Measurements from ENCODE around the gene MAP1B.

Gene MAP1B

GRCh38 chr5:72125941-72126620 lies 18.8 kb downstream of the MAP1B start:
- H3K36me3 ChIP-seq (ENCODE audit: control insufficient read depth in 2 of 2, insufficient read depth in 2 of 2, low read length in 2 of 2), result no peaks in the 10 kb centered on the region
- H3K4me1 ChIP-seq (ENCODE audit: control insufficient read depth in 2 of 2, insufficient read depth in 2 of 2, low read length in 2 of 2), result no peaks in the 10 kb centered on the region
- H3K9me3 ChIP-seq (ENCODE audit: control insufficient read depth in 2 of 2, low read length in 2 of 2), result no peaks in the 10 kb centered on the region
- H3K9ac ChIP-seq (ENCODE audit: low read depth in 1 of 2, low read length in 2 of 2), result no peak overlapping the region
- H3K27me3 ChIP-seq (ENCODE audit: control insufficient read depth in 2 of 2, insufficient read depth in 2 of 2, low read length in 2 of 2), result peaks cover 2 to 7% of the 10 kb centered on the region in 2 donors
- no peak overlapping the region for H3K4me3 ChIP-seq (ENCODE audit: low read length in 2 of 2)
- H3K27ac ChIP-seq (ENCODE audit: low read depth in 2 of 2, low read length in 2 of 2), result no peak overlapping the region

DNA sequence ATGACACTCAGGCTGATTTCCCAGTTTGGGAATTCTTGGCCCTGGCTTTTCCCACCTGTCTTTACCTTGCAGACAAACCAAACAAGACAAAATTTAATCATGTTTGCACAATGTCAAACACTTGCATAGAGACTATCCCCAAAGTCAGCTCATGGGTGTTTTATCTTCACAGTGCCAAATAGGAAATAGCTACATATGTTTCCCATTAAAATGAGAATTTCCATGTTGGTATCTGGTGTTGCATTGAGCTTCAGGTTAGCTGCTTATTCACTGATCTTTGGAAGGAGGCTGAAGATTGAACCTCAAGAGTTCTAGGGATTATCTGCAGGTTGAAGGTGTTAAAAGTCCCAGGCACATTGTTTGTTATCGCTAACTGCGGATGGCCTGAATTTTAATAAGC lies 19.5 kb downstream of the MAP1B start:
- no peak overlapping the region for H3K9ac ChIP-seq (ENCODE audit: low read depth in 1 of 2, low read length in 2 of 2)
- H3K36me3 ChIP-seq (ENCODE audit: control insufficient read depth in 2 of 2, insufficient read depth in 2 of 2, low read length in 2 of 2), result no peaks in the 10 kb centered on the region
- H3K27me3 ChIP-seq (ENCODE audit: control insufficient read depth in 2 of 2, insufficient read depth in 2 of 2, low read length in 2 of 2), result peaks cover 2 to 7% of the 10 kb centered on the region in 2 donors
- no peaks in the 10 kb centered on the region for H3K9me3 ChIP-seq (ENCODE audit: control insufficient read depth in 2 of 2, low read length in 2 of 2)
- no peaks in the 10 kb centered on the region for H3K4me1 ChIP-seq (ENCODE audit: control insufficient read depth in 2 of 2, insufficient read depth in 2 of 2, low read length in 2 of 2)
- H3K4me3 ChIP-seq (ENCODE audit: low read length in 2 of 2), result no peak overlapping the region
- H3K27ac ChIP-seq (ENCODE audit: low read depth in 2 of 2, low read length in 2 of 2), result no peak overlapping the region

GRCh38 chr5:72129725-72130124 lies 22.4 kb downstream of the MAP1B start:
- Histone ChIP-seq H3K27me3 (ENCODE audit: control insufficient read depth in 2 of 2, insufficient read depth in 2 of 2, low read length in 2 of 2) (peaks cover 3 to 7% of the 10 kb centered on the region in 2 donors), H3K4me1 (ENCODE audit: control insufficient read depth in 2 of 2, insufficient read depth in 2 of 2, low read length in 2 of 2) (no peaks in the 10 kb centered on the region), H3K27ac (ENCODE audit: low read depth in 2 of 2, low read length in 2 of 2) (no peak overlapping the region)

DNA sequence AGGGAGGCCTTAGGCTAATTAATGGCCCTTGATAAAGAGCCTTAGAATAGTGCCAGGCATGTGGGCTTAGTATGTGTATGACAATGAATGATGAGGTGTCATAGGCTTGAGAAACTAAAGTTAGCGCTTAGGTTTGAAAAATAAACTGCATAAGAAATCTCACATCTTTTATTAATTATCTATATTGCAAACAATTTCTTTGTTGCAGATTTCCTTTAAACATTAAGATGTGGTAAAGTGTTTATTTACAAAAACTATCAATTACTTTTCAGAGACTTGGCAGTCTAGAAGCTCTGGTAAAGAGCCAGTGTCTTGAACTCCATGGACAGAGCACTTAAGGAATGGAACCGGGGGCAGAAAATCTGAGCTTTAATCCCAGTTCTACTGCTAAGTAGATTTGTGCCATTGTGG lies 23.1 kb downstream of the MAP1B start:
- Histone ChIP-seq H3K27ac (ENCODE audit: low read depth in 2 of 2, low read length in 2 of 2) (no peak overlapping the region), H3K9me3 (ENCODE audit: control insufficient read depth in 2 of 2, low read length in 2 of 2) (no peaks in the 10 kb centered on the region), H3K36me3 (ENCODE audit: control insufficient read depth in 2 of 2, insufficient read depth in 2 of 2, low read length in 2 of 2) (no peaks in the 10 kb centered on the region), H3K4me3 (ENCODE audit: low read length in 2 of 2) (no peak overlapping the region), H3K4me1 (ENCODE audit: control insufficient read depth in 2 of 2, insufficient read depth in 2 of 2, low read length in 2 of 2) (no peaks in the 10 kb centered on the region), H3K9ac (ENCODE audit: low read depth in 1 of 2, low read length in 2 of 2) (no peak overlapping the region), H3K27me3 (ENCODE audit: control insufficient read depth in 2 of 2, insufficient read depth in 2 of 2, low read length in 2 of 2) (peaks cover 3% of the 10 kb centered on the region in 2 donors)

More at GRCh38 chr5:72129725-72130124, 22.4 kb downstream of the MAP1B start:
- H3K4me3 ChIP-seq (ENCODE audit: low read length in 2 of 2), result no peak overlapping the region
- no peak overlapping the region for H3K9ac ChIP-seq (ENCODE audit: low read depth in 1 of 2, low read length in 2 of 2)
- no peaks in the 10 kb centered on the region for H3K36me3 ChIP-seq (ENCODE audit: control insufficient read depth in 2 of 2, insufficient read depth in 2 of 2, low read length in 2 of 2)
- no peaks in the 10 kb centered on the region for H3K9me3 ChIP-seq (ENCODE audit: control insufficient read depth in 2 of 2, low read length in 2 of 2)

DNA sequence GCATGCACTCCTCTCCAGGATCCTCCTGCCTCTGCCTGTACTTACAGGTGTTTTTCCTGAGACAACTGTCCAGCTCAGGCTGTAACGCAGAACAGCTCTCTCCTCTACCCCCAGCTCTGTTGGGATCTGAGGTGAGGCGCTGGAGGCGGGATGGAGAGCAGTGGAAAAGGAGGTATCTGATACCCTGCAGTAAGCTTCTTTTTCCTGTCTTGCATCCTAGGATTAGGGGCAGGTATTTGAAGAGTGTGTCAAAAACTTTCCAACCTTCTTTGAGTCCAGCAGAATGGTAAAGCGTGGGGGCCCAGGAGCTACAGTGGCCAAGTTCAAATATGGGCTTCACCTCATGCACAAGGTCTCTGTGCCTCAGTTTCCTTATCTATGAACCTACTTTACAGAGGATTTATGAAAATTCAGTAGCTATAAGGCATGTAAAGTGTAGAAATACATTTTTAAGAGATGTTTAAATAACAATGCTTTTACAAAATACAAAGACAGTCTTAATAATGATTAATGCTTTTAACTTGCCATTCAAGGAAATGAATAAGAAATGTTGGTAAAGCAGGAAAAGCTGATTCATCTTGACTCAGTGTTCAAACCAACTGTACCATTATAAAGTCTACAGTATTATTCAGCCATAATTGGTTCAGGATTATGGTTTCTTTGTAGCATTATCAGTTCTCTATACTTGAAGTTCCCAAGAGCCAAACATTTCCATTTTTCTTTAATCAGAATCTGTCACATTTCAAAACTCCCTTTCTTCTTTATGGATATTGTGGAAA lies 26.1 kb downstream of the MAP1B start:
- Histone ChIP-seq H3K4me1 (ENCODE audit: control insufficient read depth in 2 of 2, insufficient read depth in 2 of 2, low read length in 2 of 2) (no peaks in the 10 kb centered on the region), H3K27ac (ENCODE audit: low read depth in 2 of 2, low read length in 2 of 2) (no peak overlapping the region), H3K27me3 (ENCODE audit: control insufficient read depth in 2 of 2, insufficient read depth in 2 of 2, low read length in 2 of 2) (peaks cover 0 to 3% of the 10 kb centered on the region in 2 donors), H3K9ac (ENCODE audit: low read depth in 1 of 2, low read length in 2 of 2) (no peak overlapping the region), H3K9me3 (ENCODE audit: control insufficient read depth in 2 of 2, low read length in 2 of 2) (no peaks in the 10 kb centered on the region), H3K4me3 (ENCODE audit: low read length in 2 of 2) (no peak overlapping the region), H3K36me3 (ENCODE audit: control insufficient read depth in 2 of 2, insufficient read depth in 2 of 2, low read length in 2 of 2) (no peaks in the 10 kb centered on the region)

DNA sequence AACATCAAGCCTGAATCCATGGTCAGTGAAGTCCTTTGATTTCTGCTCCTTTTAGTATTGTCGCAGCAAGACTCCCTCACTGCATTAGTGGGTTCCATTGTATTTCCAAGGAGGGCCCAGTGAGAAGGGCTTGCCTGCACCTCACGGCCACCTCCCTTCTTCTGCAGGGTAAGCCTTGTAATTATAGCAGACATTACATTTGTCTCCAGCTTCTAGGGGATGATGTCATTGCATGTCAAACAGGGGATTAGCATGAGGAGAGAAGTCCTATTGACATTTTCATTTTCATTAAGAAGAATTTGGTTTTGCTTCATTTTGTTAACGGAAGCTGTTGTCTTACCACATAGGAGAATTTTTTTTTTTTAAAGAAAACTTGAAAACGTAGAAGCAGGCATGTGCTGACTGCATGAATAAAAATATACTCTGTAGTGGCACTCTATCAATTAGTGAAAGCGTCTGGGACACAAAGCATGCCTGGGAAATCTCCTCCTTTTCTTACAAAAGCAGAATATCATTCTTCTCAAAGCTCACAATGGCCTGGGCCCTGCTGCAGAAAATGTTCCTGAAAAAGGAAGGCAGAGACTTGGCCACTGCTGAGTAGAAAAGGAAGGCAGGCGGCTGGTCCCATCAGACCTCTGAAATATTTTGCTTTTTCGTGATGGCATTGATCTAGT lies 27.1 kb downstream of the MAP1B start:
- Histone ChIP-seq H3K9ac (ENCODE audit: low read depth in 1 of 2, low read length in 2 of 2) (no peak overlapping the region), H3K36me3 (ENCODE audit: control insufficient read depth in 2 of 2, insufficient read depth in 2 of 2, low read length in 2 of 2) (no peaks in the 10 kb centered on the region), H3K27me3 (ENCODE audit: control insufficient read depth in 2 of 2, insufficient read depth in 2 of 2, low read length in 2 of 2) (peaks cover 0 to 3% of the 10 kb centered on the region in 2 donors), H3K4me3 (ENCODE audit: low read length in 2 of 2) (no peak overlapping the region), H3K4me1 (ENCODE audit: control insufficient read depth in 2 of 2, insufficient read depth in 2 of 2, low read length in 2 of 2) (no peaks in the 10 kb centered on the region), H3K27ac (ENCODE audit: low read depth in 2 of 2, low read length in 2 of 2) (no peak overlapping the region), H3K9me3 (ENCODE audit: control insufficient read depth in 2 of 2, low read length in 2 of 2) (no peaks in the 10 kb centered on the region)

- Histone ChIP-seq H3K27me3 (ENCODE audit: control insufficient read depth in 2 of 2, insufficient read depth in 2 of 2, low read length in 2 of 2) (peaks cover 0 to 3% of the 10 kb centered on the region in 2 donors), H3K4me1 (ENCODE audit: control insufficient read depth in 2 of 2, insufficient read depth in 2 of 2, low read length in 2 of 2) (no peaks in the 10 kb centered on the region), H3K4me3 (ENCODE audit: low read length in 2 of 2) (no peak overlapping the region), H3K27ac (ENCODE audit: low read depth in 2 of 2, low read length in 2 of 2) (no peak overlapping the region), H3K9ac (ENCODE audit: low read depth in 1 of 2, low read length in 2 of 2) (no peak overlapping the region), H3K36me3 (ENCODE audit: control insufficient read depth in 2 of 2, insufficient read depth in 2 of 2, low read length in 2 of 2) (no peaks in the 10 kb centered on the region), H3K9me3 (ENCODE audit: control insufficient read depth in 2 of 2, low read length in 2 of 2) (no peaks in the 10 kb centered on the region)
Observed at GRCh38 chr5:72137826-72138409, 30.6 kb downstream of the MAP1B start.

- Histone ChIP-seq H3K27ac (ENCODE audit: low read depth in 2 of 2, low read length in 2 of 2) (no peak overlapping the region), H3K9me3 (ENCODE audit: control insufficient read depth in 2 of 2, low read length in 2 of 2) (no peaks in the 10 kb centered on the region), H3K9ac (ENCODE audit: low read depth in 1 of 2, low read length in 2 of 2) (no peak overlapping the region), H3K4me1 (ENCODE audit: control insufficient read depth in 2 of 2, insufficient read depth in 2 of 2, low read length in 2 of 2) (no peaks in the 10 kb centered on the region), H3K36me3 (ENCODE audit: control insufficient read depth in 2 of 2, insufficient read depth in 2 of 2, low read length in 2 of 2) (no peaks in the 10 kb centered on the region), H3K4me3 (ENCODE audit: low read length in 2 of 2) (no peak overlapping the region), H3K27me3 (ENCODE audit: control insufficient read depth in 2 of 2, insufficient read depth in 2 of 2, low read length in 2 of 2) (no peaks in the 10 kb centered on the region)
Observed at GRCh38 chr5:72138943-72139521, 31.8 kb downstream of the MAP1B start.

GRCh38 chr5:72140711-72141110 lies 33.4 kb downstream of the MAP1B start:
- Histone ChIP-seq H3K9me3 (ENCODE audit: control insufficient read depth in 2 of 2, low read length in 2 of 2) (no peaks in the 10 kb centered on the region), H3K36me3 (ENCODE audit: control insufficient read depth in 2 of 2, insufficient read depth in 2 of 2, low read length in 2 of 2) (no peaks in the 10 kb centered on the region), H3K27ac (ENCODE audit: low read depth in 2 of 2, low read length in 2 of 2) (no peak overlapping the region), H3K27me3 (ENCODE audit: control insufficient read depth in 2 of 2, insufficient read depth in 2 of 2, low read length in 2 of 2) (no peaks in the 10 kb centered on the region), H3K4me1 (ENCODE audit: control insufficient read depth in 2 of 2, insufficient read depth in 2 of 2, low read length in 2 of 2) (no peaks in the 10 kb centered on the region), H3K9ac (ENCODE audit: low read depth in 1 of 2, low read length in 2 of 2) (no peak overlapping the region), H3K4me3 (ENCODE audit: low read length in 2 of 2) (no peak overlapping the region)

All from mucosa of rectum (tissue), 2 donors.